GM19239 (cell line): Measurements from ENCODE around the gene ATP11A.

Experiments used
- DNase-seq: peaks from one replicate; pipeline ENCODE4 v3.0.0; 2011; ENCODE audit warnings: low spot score; ENCODE audit not compliant: insufficient read length
- FAIRE-seq: peaks from 2 replicates; lab custom pipeline; 2011; peaks lifted over from hg19 to GRCh38; lab: Jason Lieb, UNC

Gene ATP11A

DNA sequence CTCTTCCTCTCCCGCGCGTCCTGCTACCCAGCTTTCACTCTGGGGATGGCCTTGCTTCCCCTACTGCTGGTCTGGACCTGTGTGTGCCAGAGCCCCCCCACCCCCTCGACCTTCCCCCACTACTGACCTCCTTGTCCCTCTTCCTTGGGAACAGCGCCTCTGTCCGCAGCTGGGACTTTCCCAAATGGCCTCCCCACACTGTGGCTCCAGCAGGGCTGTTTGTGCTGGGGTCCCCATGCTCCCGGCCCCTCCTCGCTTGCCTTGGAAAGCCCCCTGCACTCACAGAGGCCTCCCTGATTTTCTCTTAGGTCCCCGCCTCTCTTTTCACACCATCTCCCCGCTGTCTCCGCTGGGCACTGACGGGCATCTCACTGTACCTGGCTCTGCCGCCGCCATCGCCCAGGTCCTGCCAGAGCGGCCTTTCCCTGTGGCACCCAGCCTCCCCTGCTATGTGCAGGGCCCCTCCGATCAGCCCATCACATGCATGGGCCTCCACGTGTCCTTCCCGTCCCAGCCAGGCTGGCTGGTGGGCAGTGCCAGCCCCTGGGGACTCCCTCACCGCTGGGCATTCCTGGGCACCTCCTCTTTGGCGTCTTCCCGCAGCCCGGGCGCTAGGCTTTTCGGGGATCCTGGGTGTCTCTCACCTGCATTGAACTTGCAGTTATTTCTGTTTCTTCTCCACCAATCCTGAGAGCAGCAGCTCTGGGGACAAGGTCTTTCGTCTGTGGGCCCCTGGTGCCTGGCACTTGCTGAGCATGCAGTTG is 118.7 kb downstream of the ATP11A start:
- no peak for FAIRE-seq
- no peak for DNase-seq

DNA sequence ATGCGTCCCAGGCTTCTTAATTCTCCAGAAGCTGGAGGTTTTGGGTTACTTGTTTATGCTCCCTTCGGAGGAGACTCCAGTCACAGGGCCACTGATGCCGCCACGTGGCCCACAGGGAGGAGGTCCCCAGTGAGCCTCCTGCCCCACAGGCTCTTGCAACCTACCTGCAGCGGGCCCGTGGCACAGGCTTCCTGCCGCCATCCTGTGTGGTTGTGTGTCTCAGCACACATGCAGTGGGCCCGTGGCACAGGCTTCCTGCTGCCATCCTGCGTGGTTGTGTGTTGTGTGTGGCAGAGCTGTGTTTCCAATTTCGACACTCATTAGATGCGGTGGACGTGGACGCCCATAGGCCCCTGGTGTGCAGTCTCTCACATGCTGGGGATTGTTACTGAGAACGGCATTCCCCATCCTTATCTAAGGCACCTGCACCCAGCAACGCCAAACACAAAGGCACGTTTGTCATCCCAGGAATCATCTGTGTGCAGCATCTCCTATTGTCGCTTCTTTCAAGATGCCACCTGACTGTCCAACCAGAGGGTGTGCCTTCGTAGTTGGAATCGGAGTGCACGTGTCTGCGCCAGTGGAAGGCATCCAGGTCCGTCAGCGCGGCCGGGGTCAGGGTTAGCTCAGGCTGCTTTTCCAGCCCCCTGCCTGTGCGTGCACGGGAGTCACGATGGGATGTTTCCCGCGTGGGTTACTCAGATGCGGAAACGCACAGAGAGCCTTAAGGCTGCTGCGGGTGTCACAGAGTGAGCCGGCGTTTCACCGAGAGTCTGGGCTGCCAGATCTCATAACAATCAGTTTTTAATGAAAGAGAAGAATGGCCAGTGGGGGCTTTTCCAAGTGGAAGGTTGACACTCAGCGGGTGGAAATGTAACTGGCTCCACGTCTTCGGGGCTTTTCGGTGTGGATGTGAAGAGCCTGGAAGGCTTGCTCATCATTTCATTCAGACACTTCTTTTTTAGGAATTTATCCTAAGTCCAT is 119.8 kb downstream of the ATP11A start:
- DNase-seq = no peak
- no peak for FAIRE-seq

DNA sequence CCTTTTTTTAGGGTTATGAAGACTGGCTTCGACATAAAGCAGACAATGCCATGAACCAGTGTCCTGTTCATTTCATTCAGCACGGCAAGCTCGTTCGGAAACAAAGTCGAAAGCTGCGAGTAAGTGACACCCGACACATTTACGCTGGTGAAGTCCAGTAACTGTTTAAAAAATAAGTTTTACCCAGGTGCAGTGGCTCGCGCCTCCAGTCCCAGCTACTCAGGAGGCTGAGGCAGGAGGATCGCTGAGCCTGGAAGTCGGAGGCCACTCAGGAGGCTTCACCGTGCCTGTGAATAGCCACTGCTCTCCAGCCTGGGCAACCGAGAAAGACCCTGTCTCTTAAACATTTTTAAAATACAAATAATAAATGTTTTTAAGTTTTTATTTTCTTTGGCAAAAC is 120.8 kb downstream of the ATP11A start:
- no peak for FAIRE-seq

GRCh38 chr13:112812306-112813055 is 122.6 kb downstream of the ATP11A start:
- DNase-seq (no peak), FAIRE-seq (no peak)

More for the DNA sequence above, 120.8 kb downstream of the ATP11A start:
- DNase-seq = no peak

DNA sequence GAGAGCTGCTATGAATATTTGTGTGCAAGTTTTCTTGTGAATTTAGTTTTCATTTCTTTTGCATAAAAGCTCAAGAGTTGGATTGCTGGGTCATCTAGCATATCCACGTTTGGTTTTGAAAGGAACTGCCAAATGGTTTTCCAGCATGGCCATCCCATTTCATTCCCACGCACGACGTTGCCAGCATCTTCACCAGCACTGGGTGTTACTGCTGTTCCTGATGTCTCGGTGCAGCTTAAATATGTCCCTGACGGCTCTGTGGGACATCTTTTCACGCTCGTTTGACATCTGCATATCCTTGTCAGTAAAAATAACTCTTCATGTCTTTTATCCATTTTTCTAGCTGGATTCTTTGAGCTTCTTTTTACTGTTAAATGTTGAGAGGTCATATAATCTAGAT is 123.7 kb downstream of the ATP11A start:
- DNase-seq = no peak
- no peak for FAIRE-seq

DNA sequence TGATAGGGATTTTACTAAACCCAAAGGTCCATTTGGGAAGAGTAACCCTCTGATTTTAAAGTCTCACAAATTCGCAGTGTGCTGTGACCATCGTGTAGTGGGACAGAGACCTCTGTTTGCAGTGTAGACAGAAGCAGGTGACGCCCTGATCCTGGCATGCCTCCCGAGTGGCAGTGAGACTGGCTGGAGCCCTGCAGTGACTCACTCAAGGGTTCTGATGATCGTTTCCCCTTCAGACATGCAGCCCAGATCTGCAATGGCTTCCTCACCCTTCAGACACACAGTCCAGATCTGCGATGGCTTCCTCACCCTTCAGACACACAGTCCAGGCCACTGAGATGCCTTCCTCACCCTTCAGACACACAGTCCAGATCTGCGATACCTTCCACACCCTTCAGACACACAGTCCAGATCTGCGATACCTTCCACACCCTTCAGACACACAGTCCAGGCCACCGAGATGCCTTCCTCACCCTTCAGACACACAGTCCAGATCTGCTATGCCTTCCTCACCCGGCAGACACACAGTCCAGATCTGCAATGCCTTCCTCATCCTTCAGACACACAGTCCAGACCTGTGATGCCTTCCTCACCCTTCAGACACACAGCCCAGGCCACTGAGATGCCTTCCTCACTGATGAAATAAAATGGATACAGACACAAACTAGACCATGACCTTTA is 125.2 kb downstream of the ATP11A start:
- FAIRE-seq (no peak), DNase-seq (no peak)

GRCh38 chr13:112815871-112816270 is 126.0 kb downstream of the ATP11A start:
- FAIRE-seq = no peak

DNA sequence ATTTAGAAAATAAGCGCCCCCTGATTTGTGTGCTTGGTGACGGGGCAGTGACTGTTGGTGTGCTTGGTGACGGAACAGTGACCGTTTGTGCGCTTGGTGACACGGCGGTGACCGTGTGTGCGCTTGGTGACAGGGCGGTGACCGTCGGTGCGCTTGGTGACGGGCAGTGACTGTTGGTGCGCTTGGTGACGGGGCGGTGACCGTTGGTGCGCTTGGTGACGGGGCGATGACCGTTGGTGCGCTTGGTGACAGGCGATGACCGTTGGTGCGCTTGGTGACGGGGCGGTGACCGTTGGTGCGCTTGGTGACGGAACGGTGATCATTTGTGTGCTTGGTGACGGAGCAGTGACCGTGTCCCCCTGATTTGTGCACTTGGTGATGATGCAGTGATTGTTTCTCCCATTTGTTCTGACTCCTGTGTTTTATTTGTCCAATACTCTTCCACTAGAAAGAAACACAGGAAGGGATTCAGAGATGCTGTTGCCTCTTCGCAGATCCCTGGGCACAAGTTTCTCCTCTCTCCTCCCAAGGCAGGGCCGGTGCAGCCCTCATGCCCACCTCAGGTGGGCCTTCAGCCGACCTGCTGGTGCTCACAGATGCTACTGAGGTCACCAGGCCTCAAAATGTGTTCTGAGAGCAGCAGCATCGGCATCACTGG is 128.3 kb downstream of the ATP11A start:
- no peak for DNase-seq

More at GRCh38 chr13:112815871-112816270, 126.0 kb downstream of the ATP11A start:
- DNase-seq = no peak

GRCh38 chr13:112818698-112819045 is 128.8 kb downstream of the ATP11A start:
- DNase-seq (no peak), FAIRE-seq (no peak)

More for the DNA sequence above, 128.3 kb downstream of the ATP11A start:
- no peak for FAIRE-seq

DNA sequence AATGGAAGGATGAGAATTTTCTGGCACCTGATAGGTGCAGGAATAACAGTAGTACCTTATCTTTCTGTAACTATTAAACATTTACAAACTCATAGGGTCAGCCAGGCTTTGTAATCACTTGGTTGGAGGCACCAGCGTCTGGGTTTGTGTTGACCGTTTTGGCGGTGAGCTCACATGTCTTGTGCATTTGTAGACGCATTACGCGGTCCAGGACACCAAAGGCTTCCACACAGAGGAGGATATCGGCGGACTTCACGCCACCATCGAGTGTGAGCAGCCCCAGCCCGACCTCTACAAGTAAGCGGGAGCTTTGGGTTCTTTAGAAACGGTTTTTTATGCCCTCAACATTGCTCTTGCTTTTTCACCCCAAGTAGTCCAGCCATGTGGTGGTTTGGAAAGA is 129.3 kb downstream of the ATP11A start:
- DNase-seq (no peak), FAIRE-seq (no peak)

DNA sequence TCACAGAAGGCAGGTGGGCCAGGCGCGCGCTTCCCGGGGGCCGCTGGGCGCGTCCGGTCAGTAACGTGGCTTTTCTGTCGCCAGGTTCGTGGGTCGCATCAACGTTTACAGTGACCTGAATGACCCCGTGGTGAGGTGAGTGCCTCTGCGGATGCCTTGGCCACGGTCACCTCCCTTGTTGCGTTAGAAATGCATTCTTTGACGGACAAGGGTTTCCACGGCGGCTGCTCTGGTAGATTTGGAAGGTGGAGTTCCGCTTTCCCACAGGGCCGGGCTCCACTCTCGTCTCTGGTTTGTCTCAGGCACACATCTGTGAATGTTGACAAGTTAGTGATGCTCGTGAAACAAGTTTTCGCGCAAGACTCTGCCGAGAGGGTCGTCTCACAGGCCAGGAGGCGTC is 130.0 kb downstream of the ATP11A start:
- no peak for FAIRE-seq
- DNase-seq = no peak

DNA sequence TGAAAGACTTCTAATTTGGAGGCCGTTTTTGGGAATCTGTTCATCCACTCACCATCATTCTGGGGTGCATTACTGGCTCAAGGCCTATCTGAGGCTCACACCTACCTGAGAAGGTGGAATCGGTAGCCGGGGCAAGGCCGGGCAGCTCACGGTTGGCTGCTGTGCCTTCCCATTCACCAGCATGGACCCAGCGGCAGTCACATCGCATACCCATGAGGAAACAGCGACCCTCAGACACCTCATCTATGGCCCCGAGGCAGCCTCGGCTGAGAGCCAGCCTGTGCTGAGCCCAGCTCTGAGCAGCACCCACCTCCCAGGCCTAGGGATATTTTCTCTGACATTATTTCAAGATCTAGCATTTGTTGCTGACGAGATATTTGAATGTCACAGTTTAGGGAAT is 130.5 kb downstream of the ATP11A start:
- FAIRE-seq (no peak), DNase-seq (no peak)

DNA sequence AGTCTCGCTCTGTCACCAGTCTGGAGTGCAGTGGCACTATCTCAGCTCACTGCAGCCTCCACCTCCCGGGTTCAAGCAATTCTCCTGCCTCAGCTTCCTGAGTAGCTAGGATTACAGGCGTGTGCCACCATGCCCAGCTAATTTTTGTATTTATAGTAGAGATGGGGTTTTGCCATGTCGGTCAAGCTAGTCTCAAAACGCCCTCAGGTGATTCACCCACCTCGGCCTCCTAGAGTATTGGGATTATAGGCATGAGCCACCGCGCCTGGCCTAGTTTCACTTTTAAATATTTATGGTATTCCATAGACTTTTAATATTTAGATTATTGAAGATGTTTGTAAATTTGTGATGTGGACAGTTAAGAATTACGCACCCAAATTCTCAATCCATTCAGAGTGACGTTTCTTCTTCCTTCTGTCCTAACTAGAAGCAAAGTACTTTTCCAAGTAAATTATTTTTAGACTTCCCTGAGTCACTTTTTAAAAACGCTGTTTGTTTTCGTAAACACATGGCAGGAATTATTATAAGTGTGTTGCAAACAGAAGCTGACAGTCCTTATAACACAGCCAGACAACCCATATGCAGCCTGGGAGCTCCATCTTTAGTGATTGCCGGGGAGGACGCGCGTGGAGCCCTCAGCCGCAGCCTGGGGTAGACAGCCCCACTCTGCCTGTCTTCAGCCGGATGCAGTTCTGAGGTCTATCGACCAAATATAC is 131.7 kb downstream of the ATP11A start:
- DNase-seq (no peak), FAIRE-seq (no peak)

DNA sequence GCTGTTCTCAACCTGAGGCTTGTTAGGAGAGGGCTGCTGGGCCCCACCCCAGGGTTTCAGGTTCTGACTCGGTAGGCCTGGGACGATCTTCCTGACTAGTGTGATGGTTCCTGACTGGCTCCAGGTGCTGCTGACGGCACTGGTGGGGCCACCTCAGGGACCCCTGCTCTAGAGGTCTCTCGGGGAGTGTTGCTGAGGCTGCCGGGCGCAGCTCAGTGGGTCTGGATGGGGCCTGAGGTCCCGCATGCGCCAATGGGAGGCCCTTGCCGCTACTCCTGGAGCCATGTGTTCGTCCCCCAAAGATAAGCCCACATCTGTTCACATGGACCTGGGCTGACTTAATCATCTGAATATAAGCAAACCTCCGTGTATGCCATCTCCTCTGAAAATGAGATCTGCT is 133.0 kb downstream of the ATP11A start:
- no peak for DNase-seq
- no peak for FAIRE-seq

DNA sequence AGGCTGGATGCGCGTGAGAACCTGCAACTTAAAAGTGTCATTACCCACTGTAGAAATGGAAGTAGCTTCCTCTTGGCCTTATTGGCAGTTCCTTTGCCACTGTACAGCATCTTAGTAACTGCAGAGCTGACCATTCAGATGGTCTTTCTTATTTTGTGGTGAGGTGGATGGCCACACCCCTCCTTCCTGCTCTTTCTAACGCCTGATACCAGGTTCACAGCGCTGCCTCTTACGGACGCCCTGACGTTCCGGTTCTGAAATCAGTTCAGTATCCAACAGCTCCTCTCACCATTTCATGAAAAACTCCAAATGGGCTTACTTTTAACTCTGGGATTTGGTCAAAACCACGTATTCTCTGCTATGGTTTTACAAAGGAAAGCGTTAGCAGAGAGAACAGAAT is 134.6 kb downstream of the ATP11A start:
- DNase-seq (no peak), FAIRE-seq (no peak)

- no peak for DNase-seq
- FAIRE-seq = no peak
These were observed 135.2 kb downstream of the ATP11A start for GRCh38 chr13:112825071-112825470.

DNA sequence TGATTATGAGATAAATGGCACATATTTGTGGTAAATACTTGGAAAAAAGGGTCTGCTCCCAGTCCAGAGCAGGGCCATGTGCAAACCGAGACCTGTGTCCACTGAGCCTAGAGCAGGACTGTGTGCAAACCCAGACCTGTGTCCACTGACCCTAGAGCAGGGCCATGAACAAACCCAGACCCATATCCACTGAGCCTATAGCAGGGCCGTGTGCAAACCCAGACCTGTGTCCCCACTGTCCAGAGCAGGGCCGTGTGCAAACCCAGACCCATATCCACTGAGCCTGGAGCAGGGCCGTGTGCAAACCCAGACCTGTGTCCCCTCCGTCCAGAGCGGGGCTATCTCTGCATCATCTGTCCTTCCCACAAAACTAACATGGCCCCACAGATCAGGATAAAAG is 136.0 kb downstream of the ATP11A start:
- FAIRE-seq (no peak), DNase-seq (no peak)

DNA sequence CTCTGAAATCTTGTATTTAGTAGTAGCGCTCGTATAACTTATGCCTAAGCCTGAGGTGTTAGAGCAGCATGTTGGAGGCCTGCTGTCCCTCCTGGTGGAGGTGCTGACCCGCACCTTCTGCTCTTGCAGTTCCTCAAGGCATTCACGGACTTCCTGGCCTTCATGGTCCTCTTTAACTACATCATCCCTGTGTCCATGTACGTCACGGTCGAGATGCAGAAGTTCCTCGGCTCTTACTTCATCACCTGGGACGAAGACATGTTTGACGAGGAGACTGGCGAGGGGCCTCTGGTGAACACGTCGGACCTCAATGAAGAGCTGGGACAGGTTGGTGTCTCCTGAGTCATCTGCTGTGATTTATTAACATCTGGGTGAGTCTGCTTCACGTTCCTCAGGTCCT is 136.7 kb downstream of the ATP11A start:
- no peak for FAIRE-seq
- DNase-seq = no peak
